IPS-20b (cell line): Measurements from ENCODE around the gene ENOX1.

Experiments used
- H3K27ac ChIP-seq: one replicate; pipeline ENCODE4 v1.5.1; 2013; ENCODE audit warnings: low read length
- H3K27me3 ChIP-seq: 2 replicates; pipeline ENCODE4 v1.6.1; 2013; ENCODE audit warnings: mild to moderate bottlenecking, low read length, inconsistent platforms; ENCODE audit not compliant: insufficient read depth
- H3K36me3 ChIP-seq: 2 replicates; pipeline ENCODE4 v1.6.1; 2013; ENCODE audit warnings: low read depth, mild to moderate bottlenecking, inconsistent platforms, low read length, moderate library complexity; ENCODE audit not compliant: insufficient read depth
- H3K4me1 ChIP-seq: 2 replicates; pipeline ENCODE4 v1.6.1; 2013; ENCODE audit warnings: mild to moderate bottlenecking, control low read depth, inconsistent platforms, low read length, moderate library complexity; ENCODE audit not compliant: insufficient read depth
- H3K4me3 ChIP-seq: 2 replicates; pipeline ENCODE4 v1.5.1; 2013; ENCODE audit warnings: mild to moderate bottlenecking, low read length, inconsistent platforms
- H3K9ac ChIP-seq: 2 replicates; pipeline ENCODE4 v1.6.1; 2013; ENCODE audit warnings: low read depth, mild to moderate bottlenecking, inconsistent platforms, low read length, moderate library complexity
- H3K9me3 ChIP-seq: 2 replicates; pipeline ENCODE4 v1.6.1; 2013; ENCODE audit warnings: mild to moderate bottlenecking, low read depth, low read length, inconsistent platforms; ENCODE audit not compliant: insufficient read depth

ENOX1 gene

DNA sequence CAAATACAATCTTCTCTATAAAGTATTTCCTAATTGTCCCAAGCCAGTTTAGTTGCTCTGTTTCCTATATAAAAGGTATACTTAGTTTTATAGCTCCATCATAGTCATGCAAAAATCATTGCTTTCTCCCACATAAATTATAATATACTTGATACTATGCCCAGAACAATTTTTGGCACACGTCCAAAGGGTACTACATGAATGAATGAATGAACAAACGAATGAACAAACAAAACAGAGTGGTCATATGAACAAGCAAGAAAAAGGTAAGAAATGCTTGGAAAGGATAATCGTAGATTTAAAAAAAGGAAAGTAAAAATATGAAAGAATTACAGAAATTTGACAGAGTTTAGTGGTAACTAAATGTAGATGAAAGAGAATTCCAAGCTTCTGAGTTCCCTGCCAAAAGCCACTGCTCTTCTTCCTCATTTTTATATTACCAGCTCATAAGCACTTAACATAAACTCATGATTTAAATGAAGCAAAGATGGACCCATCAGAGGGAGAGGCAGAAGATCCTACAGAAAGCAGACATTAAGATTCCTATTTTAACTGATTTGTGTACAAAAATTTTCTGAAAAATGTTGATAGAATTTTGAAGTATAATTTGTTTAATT, 123.2 kb downstream of the ENOX1 start:
- no peaks in the 10 kb centered on the region for H3K9me3 ChIP-seq
- H3K4me1 ChIP-seq: peaks cover 14% of the 10 kb centered on the region; the same call in 1 of the 2 replicates
- H3K9ac ChIP-seq: no peak overlapping the region
- H3K36me3 ChIP-seq: no peaks in the 10 kb centered on the region
- H3K27me3 ChIP-seq: no peaks in the 10 kb centered on the region
- no peak overlapping the region for H3K27ac ChIP-seq
- no peak overlapping the region for H3K4me3 ChIP-seq

DNA sequence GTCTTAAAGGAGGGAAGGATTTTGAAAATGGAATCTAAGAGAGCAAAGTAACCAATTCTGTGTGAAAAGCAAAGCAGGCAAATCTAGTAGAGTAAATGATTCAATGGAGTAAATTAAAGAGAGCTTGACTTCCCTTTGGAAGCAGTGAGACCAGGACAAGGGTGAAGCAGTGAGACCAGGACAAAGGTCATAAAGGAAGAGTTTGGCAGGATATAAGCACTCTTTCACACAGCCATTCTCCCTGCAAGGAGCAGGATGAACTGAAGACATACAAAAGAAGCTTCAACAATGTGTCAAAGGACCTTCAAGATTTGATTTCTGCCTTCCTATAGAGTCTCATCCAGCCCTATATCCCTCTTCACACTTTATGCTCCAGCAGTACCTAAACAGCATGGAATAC, 123.8 kb downstream of the ENOX1 start:
- H3K27ac ChIP-seq: no peak overlapping the region
- H3K36me3 ChIP-seq: no peaks in the 10 kb centered on the region
- H3K9ac ChIP-seq: no peak overlapping the region
- no peak overlapping the region for H3K4me3 ChIP-seq
- H3K27me3 ChIP-seq: no peaks in the 10 kb centered on the region
- H3K4me1 ChIP-seq: peaks cover 12% of the 10 kb centered on the region; the same call in 1 of the 2 replicates
- H3K9me3 ChIP-seq: no peaks in the 10 kb centered on the region

DNA sequence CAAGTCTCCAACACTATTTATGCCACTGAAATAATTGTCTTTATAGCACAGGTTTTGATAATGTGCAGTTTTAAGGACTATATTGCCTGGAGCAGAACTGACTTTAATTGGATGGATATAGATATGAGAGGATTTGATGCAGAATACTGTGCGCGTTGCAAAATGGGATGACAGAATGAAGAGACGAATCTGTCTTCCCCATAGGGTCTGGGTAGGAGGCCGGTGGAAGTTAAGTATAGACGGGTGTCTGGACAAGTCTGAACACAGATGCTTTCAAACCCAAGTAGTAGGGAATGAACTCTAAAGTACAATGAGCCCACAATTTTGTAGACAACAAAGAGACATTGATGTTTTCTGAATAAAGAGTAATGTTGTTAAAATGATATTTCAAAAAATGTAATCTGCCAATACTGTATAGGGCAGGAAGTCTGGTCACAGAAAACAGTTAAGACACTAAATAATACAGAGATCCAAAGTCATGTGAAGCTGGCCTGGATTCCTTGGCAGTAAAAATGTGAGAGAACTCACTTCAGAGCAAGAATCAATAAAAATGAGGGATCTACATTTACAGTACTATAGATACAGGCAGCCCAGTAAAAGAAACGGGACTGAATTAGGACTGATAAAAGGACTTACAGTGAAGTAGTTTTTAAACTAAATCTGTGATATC, 125.5 kb downstream of the ENOX1 start:
- H3K9me3 ChIP-seq: no peaks in the 10 kb centered on the region
- H3K4me1 ChIP-seq: peaks cover 8% of the 10 kb centered on the region; the same call in 1 of the 2 replicates
- no peak overlapping the region for H3K27ac ChIP-seq
- no peaks in the 10 kb centered on the region for H3K27me3 ChIP-seq
- H3K9ac ChIP-seq: no peak overlapping the region
- H3K36me3 ChIP-seq: no peaks in the 10 kb centered on the region
- no peak overlapping the region for H3K4me3 ChIP-seq

DNA sequence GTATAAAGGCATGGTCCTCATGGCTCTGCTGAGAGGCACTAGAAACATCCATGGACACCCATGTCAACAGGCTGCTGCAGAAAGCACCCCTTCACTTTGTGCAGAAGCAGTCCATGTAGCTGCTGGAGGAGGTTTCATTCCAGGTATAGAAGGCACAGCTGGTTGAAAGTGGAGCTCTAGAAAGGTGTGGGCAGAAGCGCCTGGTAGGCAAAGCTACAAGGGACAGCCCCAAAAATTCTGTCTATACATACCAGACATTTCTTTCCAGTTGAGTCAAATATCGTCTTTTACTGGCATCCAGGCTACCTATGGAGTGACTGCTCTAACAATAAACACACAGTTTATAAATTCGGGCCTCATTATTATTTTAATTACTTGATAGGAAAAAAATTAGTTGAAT, 129.3 kb downstream of the ENOX1 start:
- Histone ChIP-seq H3K27me3 (no peaks in the 10 kb centered on the region), H3K27ac (no peak overlapping the region), H3K4me3 (no peak overlapping the region), H3K4me1 (no peaks in the 10 kb centered on the region), H3K9me3 (no peaks in the 10 kb centered on the region), H3K36me3 (no peaks in the 10 kb centered on the region), H3K9ac (no peak overlapping the region)

DNA sequence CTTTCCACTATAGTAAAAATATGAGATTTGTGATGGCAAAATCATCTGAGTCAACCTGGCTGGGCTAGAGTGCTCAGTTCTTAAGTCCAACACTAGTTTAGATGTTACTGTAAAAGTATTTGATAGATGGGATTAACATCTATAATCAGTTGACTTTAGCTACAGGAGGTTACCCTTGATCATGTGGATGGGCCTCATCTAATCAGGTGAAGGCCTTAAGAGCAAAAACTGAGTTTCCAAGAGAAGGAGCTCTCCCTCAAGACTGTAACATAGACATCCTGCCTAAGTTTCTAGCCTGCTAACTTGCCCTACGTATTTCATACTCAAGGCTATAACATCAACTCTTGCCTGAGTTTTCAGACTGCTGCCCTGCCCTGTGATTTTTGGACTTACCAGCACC, 132.8 kb downstream of the ENOX1 start:
- Histone ChIP-seq H3K27ac (no peak overlapping the region), H3K9ac (no peak overlapping the region), H3K27me3 (no peaks in the 10 kb centered on the region), H3K4me3 (no peak overlapping the region), H3K36me3 (no peaks in the 10 kb centered on the region), H3K9me3 (no peaks in the 10 kb centered on the region), H3K4me1 (no peaks in the 10 kb centered on the region)

DNA sequence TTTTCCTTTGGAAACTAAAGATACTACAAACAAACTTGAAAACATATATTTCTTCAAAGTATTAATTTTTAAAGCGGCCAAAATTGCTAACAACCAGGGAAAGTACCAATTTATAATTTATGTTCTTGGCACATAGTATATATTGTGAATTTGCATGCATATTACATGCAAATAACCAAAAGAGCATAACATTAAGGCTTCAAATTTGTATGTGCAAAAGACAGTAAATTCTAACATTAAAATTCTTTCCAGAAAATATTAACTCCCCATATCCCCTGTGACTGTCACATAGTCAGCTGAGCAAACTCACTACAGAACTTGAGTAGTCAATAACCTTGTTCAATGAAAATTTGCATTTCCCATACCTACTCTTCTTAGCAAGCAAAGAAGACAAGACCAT, 133.4 kb downstream of the ENOX1 start:
- H3K4me3 ChIP-seq: no peak overlapping the region
- H3K36me3 ChIP-seq: no peaks in the 10 kb centered on the region
- H3K9me3 ChIP-seq: no peaks in the 10 kb centered on the region
- no peak overlapping the region for H3K9ac ChIP-seq
- H3K27ac ChIP-seq: no peak overlapping the region
- no peaks in the 10 kb centered on the region for H3K27me3 ChIP-seq
- no peaks in the 10 kb centered on the region for H3K4me1 ChIP-seq

DNA sequence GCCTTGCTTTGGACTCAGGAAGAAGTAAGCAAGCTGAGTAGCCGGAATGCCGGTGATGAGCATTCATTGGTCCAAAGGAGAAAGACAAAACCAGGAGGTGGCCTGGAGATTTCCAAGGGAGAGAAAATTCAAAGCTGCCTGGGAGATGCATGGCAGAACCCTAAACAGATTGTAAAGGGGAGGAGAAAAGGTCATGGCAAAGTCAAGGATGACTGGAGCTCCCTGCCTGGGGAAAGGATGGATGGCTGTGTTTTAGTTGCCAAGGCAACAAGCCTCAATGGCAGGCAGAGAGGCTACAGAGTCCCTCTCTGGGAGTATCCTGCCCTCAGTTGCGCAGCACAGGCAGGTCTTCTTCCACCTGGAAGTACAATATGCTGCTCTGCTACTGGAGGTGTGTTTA, 134.0 kb downstream of the ENOX1 start:
- H3K9me3 ChIP-seq: no peaks in the 10 kb centered on the region
- H3K27ac ChIP-seq: no peak overlapping the region
- H3K4me3 ChIP-seq: no peak overlapping the region
- no peaks in the 10 kb centered on the region for H3K4me1 ChIP-seq
- no peak overlapping the region for H3K9ac ChIP-seq
- H3K36me3 ChIP-seq: no peaks in the 10 kb centered on the region
- H3K27me3 ChIP-seq: no peaks in the 10 kb centered on the region

DNA sequence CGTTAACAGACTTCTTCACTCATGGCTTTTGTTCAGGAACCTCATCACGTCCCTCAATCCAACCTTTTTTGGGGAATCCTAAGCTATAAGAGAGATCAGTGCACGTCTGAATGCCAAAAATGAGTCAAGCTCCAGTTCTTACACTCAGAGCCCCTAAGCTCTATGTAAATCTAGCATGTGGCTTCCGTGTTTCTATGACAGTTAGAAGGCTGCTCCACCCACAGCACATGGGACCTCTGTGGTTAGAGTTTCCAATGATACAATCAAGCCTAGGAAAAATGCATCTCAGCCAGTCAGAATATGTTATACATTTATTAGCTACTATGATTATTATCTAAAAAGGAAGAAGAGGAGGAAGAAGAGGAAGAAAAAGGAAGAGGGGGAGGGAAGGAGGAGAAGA, 135.9 kb downstream of the ENOX1 start:
- H3K36me3 ChIP-seq: no peaks in the 10 kb centered on the region
- H3K9ac ChIP-seq: no peak overlapping the region
- H3K27me3 ChIP-seq: no peaks in the 10 kb centered on the region
- no peak overlapping the region for H3K4me3 ChIP-seq
- no peaks in the 10 kb centered on the region for H3K9me3 ChIP-seq
- H3K27ac ChIP-seq: no peak overlapping the region
- no peaks in the 10 kb centered on the region for H3K4me1 ChIP-seq

DNA sequence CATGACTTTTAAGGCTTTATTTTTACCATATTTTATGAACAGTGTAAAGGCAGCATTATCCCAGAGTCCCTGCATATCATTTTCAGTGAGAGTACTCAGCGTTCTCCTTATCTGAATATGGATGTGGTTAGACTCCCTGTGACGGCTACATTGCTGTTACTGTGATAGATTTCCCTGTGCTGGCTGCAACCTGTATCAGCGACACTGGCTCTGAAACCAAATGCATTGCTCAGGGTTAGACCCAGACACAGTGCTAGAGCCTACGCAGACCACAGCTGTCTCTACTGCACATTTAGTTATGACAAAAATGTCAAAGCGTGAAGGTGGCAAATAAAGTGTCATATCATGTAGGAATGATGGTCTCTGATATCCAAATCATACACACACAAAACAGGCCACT, 138.0 kb downstream of the ENOX1 start:
- Histone ChIP-seq H3K4me1 (no peaks in the 10 kb centered on the region), H3K9ac (no peak overlapping the region), H3K36me3 (no peaks in the 10 kb centered on the region), H3K27me3 (no peaks in the 10 kb centered on the region), H3K9me3 (no peaks in the 10 kb centered on the region), H3K27ac (no peak overlapping the region), H3K4me3 (no peak overlapping the region)

DNA sequence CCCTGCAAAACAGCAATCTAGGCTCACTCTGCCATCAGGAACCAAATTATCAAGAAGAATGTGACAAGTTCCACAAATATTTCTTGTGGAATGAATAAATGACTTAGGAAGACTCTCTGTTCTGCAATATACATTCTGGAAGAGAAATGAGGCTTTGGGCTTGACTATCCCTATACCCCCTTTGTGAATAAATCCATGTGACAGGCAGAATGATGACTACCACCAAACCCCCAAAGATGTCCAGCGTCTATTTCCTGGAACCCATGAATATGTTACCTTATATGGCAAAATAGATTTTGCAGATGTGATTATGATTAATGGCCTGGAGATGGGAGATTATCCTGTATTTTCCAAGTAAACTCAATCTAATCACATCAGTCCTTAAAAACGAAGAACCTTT, 139.3 kb downstream of the ENOX1 start:
- no peaks in the 10 kb centered on the region for H3K27me3 ChIP-seq
- H3K9me3 ChIP-seq: no peaks in the 10 kb centered on the region
- no peak overlapping the region for H3K27ac ChIP-seq
- no peaks in the 10 kb centered on the region for H3K4me1 ChIP-seq
- H3K9ac ChIP-seq: no peak overlapping the region
- H3K36me3 ChIP-seq: no peaks in the 10 kb centered on the region
- H3K4me3 ChIP-seq: no peak overlapping the region

DNA sequence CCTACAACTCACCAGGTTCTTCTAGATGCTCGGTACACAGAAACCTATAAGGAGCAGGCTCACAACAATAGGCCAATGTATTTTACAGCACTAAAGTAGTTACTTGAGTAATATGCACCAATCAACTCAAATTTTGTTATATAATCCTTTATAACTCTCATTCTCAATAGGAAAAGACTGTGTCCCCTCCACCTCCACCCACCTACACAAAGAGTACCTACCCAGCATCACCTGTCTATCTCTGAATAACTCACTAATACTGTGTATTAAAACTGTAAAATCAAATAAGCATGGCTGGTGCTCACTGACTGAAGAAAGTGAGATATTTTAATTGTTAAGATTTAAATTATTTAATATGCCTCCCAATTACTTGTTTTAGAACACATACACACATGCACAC, 146.3 kb downstream of the ENOX1 start:
- Histone ChIP-seq H3K36me3 (no peaks in the 10 kb centered on the region), H3K9ac (no peak overlapping the region), H3K27me3 (no peaks in the 10 kb centered on the region), H3K4me1 (no peaks in the 10 kb centered on the region), H3K4me3 (no peak overlapping the region), H3K27ac (no peak overlapping the region), H3K9me3 (no peaks in the 10 kb centered on the region)

DNA sequence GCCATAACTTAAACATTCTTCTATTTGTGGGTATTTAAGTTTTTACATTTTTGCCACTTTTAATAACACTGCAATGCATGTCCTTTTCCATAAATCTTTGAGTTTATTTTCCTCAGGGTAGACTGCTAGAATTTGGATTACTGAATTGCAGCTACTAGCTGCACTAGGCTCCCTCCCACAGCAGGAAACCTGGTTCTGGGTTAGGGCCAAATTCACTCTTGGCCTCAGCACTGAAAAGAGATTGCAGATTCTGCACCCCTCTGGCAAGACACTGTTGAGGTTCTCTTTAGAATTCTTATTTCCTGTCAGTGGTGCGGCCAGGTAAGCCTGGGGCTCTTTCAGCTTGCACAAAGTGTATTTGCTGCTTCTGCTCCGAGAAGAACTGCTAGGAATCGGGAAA, 155.7 kb downstream of the ENOX1 start:
- no peaks in the 10 kb centered on the region for H3K4me1 ChIP-seq
- no peaks in the 10 kb centered on the region for H3K9me3 ChIP-seq
- H3K4me3 ChIP-seq: no peak overlapping the region
- H3K27ac ChIP-seq: no peak overlapping the region
- H3K36me3 ChIP-seq: no peaks in the 10 kb centered on the region
- no peaks in the 10 kb centered on the region for H3K27me3 ChIP-seq
- H3K9ac ChIP-seq: no peak overlapping the region
